Heart left ventricle (tissue), 16 donors: Measurements from ENCODE around the gene ERO1A. TPM values are rescaled to one million over a fixed set of nuclear protein-coding genes. Genes with fewer than 3 reads are reported as not detected.
A peak's percentile ranks its signal among the peaks of the same experiment; 100 is the strongest.

ENCODE experiments used
- ATAC-seq, 4 donors: fragments of 200-7000 bp; cut with Tn5 transposase; one replicate each; pipeline ENCODE4 v1.9.1; 2020 to 2022; ENCODE audit warnings: moderate library complexity in 4 of 4, mild to moderate bottlenecking in 3 of 4, moderate number of reproducible peaks in 1 of 4
- DNase-seq, 5 donors: peaks; one replicate each; pipeline ENCODE4 v3.0.0-alpha.2; 2020
- H3K27ac ChIP-seq, 12 donors: fragments of 200-600 bp; sonication (generic) in 4 of 12; one replicate each; pipeline versions ENCODE4 v1.5.0 to v1.8.0; 2016 to 2022; ENCODE audit warnings: mild to moderate bottlenecking in 2 of 12
- H3K27me3 ChIP-seq, 9 donors: fragments of 200-600 bp; sonication (generic) in 2 of 9; one replicate each; pipeline versions ENCODE4 v1.5.1 to v1.8.0; 2016 to 2022; ENCODE audit warnings: mild to moderate bottlenecking in 3 of 9
- H3K36me3 ChIP-seq, 9 donors: fragments of 200-600 bp; sonication (generic) in 2 of 9; one replicate each; pipeline versions ENCODE4 v1.5.0 to v1.8.0; 2018 to 2022; ENCODE audit warnings: mild to moderate bottlenecking in 2 of 9
- H3K4me1 ChIP-seq, 12 donors: fragments of 200-600 bp; sonication (generic) in 4 of 12; one replicate each; pipeline versions ENCODE4 v1.5.0 to v1.8.0; 2016 to 2022; ENCODE audit warnings: mild to moderate bottlenecking in 3 of 12
- H3K4me3 ChIP-seq, 12 donors: fragments of 200-600 bp; sonication (generic) in 4 of 12; one replicate each; pipeline versions ENCODE4 v1.5.0 to v1.8.0; 2017 to 2022; ENCODE audit warnings: mild to moderate bottlenecking in 9 of 12, moderate library complexity in 4 of 12
- H3K9me3 ChIP-seq, 12 donors: fragments of 200-600 bp; sonication (generic) in 4 of 12; one replicate each; pipeline versions ENCODE4 v1.5.0 to v1.8.0; 2016 to 2022; ENCODE audit warnings: mild to moderate bottlenecking in 1 of 12
- POLR2A ChIP-seq, 2 donors: fragments of 450-650 bp; IDR thresholded peaks; one replicate each; pipeline ENCODE4 v1.6.1; 2017; ENCODE audit warnings: antibody characterized with exemption in 2 of 2, mild to moderate bottlenecking in 2 of 2, moderate library complexity in 2 of 2
- WGBS, 4 donors: extraction: QIAGEN DNeasy Blood & Tissue Kit in 2 of 4; methylation state at CpG; one replicate each; pipeline versions ENCODE4 v1.1.5 to v1.1.7; 2013 to 2018; 5-methylcytosine and 5-hydroxymethylcytosine counted together
- intact Hi-C, 10 donors: fragments of 100-400 bp; cut with DNase I; formaldehyde crosslinking; loops; one replicate each; pipeline versions ENCODE4 v1.11.1 to v1.14.2; 2022
- polyA plus RNA-seq, 2 donors: library from polyadenylated mRNA; stranded (reverse); fragments of 200-250 nt; gene quantifications; one replicate each; pipeline ENCODE4 v1.2.3, GENCODE V29; 2013
- total RNA-seq, 9 donors: library from RNA; depleted of rRNA in 2 of 9; stranded (reverse); fragments of >200 nt in 2 of 9; fragmentation: NEBNext Ultra II Directional in 3 of 9; extraction: Animal tissue kit (Norgen Biotek cat#: 25700) in 3 of 9; gene quantifications; one replicate each; pipeline versions ENCODE4 v1.1.0 to v1.2.4, GENCODE V29; 2016 to 2023
- TF ChIP-seq, protein P1 (sequence below), 12 donors: fragments of 200-600 bp; sonication (generic) in 4 of 12; IDR thresholded peaks; one replicate each; pipeline versions ENCODE4 v1.5.0 to v1.8.0; 2018 to 2022; ENCODE audit warnings: antibody characterized with exemption in 12 of 12, mild to moderate bottlenecking in 5 of 12
- donor health status: ischemic (EF 13 %, LVEDD 7.1; RV severe dilation, severe dysfunction).
- donor health status: healthy with polysubstance abuse.
- donor health status: DM: no; HTN: yes; CAD: no.
- donor health status: DM: no; HTN: no; CAD: no.
- donor health status: ischemic (EF 25% LVEDD 6.9; RV normal size, moderate dysfunction).
- donor health status: ischemic (EF 25% LVEDD 5.7; RV mildly dilated, moderate dysfunction).
- donor health status: healthy.
- donor health status: DM: yes; HTN: yes; CAD: no.
- donor health status: ischemic (EF 35%, LVEDD 5.7; RV mildly dilated, moderate dysfunction).
- donor health status: nonischemic (EF 11% LVEDD 7.7; RV severe dilation, severe dysfunction).
- donor health status: DM: yes; HTN: yes; CAD: no.
- donor health status: PGD.
- donor health status: ischemic (EF 29% LVEDD 5.4; RV normal size, mild dysfunction).
- donor health status: nonischemic (EF 23%, LVEDD 6.1; RV moderate dilation, normal function).

Gene ERO1A
- total and polyA plus RNA-seq, 11 donors: 6.4 to 36.7 (median 16.3) TPM

DNA sequence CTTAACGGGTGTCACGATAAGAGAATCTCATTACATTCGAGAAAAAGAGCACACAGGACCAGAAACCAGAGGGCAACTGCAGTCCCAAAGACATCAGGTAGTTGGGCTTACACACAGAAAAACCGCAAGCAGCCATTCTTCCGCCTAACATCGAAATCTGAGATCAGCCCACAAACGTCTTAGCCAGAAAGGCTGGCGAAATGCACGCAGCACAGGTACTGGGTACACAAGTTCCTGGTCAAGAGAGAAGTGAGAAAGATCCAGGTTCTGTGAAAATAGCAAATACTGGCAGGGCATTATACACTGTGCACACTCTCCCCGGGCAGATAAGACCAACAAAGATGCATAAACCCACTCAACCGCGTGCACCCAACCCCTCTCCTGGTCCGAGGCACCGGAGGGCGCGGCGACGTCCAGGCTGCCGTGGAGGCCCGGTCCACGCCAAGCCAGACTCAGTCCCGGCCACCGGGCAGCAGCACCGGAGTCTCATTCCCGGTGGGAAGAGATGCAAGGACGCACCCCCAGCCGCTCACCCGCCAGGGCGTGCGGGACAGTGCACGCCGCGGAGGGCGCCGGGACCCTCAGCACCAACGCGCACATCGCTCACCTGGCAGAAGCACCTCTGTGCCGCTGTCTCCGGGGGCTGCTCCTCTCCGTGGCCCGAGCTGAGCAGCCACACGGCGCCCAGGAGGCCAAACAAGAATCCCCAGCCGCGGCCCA lies 437 bp downstream of the ERO1A start:
- no peaks in the 10 kb centered on the region for H3K9me3 ChIP-seq
- H3K27me3 ChIP-seq: no peaks in the 10 kb centered on the region
- TF ChIP-seq, protein P1, sequence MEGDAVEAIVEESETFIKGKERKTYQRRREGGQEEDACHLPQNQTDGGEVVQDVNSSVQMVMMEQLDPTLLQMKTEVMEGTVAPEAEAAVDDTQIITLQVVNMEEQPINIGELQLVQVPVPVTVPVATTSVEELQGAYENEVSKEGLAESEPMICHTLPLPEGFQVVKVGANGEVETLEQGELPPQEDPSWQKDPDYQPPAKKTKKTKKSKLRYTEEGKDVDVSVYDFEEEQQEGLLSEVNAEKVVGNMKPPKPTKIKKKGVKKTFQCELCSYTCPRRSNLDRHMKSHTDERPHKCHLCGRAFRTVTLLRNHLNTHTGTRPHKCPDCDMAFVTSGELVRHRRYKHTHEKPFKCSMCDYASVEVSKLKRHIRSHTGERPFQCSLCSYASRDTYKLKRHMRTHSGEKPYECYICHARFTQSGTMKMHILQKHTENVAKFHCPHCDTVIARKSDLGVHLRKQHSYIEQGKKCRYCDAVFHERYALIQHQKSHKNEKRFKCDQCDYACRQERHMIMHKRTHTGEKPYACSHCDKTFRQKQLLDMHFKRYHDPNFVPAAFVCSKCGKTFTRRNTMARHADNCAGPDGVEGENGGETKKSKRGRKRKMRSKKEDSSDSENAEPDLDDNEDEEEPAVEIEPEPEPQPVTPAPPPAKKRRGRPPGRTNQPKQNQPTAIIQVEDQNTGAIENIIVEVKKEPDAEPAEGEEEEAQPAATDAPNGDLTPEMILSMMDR (IDR thresholded peaks at IDR 0.05): no peak
- no peak for TF ChIP-seq POLR2A (IDR thresholded peaks at IDR 0.05)
- intact Hi-C loops: loop anchor here in 4 of 10 donors (5.0 to 10.0 kb wide), 2 partner anchors 140 to 143 kb away; partner anchors contain the start of genes GPR137C (in 4 of the 4) and TXNDC16 (in 4 of the 4)
- H3K4me3 ChIP-seq: peak overlapping the region; percentile 79 to 100 (median 94)
- H3K36me3 ChIP-seq: no peaks in the 10 kb centered on the region
- H3K4me1 ChIP-seq: peaks cover 0 to 54% (median 27%) of the 10 kb centered on the region in 12 donors
- peak; percentile 34 to 59 (median 38) for ATAC-seq
- peak in 4 of 5 donors; percentile 15 to 74 (median 42) for DNase-seq
- peak overlapping the region; percentile 95 to 99 (median 97) for H3K27ac ChIP-seq
- 0 to 1% (median 1%) methylated on average over 24 to 46 of the region's 46 CpGs for WGBS, 4 donors

DNA sequence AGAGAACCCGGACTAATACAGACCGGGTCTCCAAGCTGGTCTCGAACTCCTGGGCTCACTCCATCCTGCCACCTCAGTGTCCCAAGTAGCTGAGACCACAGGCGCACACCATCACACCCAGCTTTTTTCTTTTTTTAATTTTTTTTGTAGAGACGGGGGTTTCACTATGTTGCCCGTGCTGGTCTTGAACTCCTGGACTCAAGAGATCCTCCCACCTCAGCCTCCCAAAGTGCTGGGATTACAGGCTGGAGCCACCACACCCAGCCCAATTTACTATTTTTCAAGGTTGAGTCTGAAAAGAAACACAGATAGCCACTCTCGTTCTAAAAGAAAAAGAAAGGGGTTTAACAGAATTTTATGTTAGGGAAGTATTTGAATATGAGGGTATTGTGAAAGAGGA lies 1.8 kb downstream of the ERO1A start:
- Histone ChIP-seq H3K36me3 (no peaks in the 10 kb centered on the region), H3K4me1 (peaks cover 0 to 60% (median 27%) of the 10 kb centered on the region in 12 donors), H3K9me3 (no peaks in the 10 kb centered on the region), H3K4me3 (peak overlapping the region in 2 of 12 donors; percentile 99 to 100), H3K27ac (no peak overlapping the region), H3K27me3 (no peaks in the 10 kb centered on the region)
- no peak for DNase-seq
- no peak for ATAC-seq
- WGBS, 4 donors: 93 to 96% (median 96%) methylated on average over 7 of the region's 7 CpGs
- intact Hi-C loops: loop anchor here in 4 of 10 donors (5.0 to 10.0 kb wide), 2 partner anchors 139 to 141 kb away; partner anchors contain the start of genes GPR137C (in 4 of the 4) and TXNDC16 (in 4 of the 4)
- TF ChIP-seq, protein P1 (IDR thresholded peaks at IDR 0.05): no peak
- no peak for TF ChIP-seq POLR2A (IDR thresholded peaks at IDR 0.05)

DNA sequence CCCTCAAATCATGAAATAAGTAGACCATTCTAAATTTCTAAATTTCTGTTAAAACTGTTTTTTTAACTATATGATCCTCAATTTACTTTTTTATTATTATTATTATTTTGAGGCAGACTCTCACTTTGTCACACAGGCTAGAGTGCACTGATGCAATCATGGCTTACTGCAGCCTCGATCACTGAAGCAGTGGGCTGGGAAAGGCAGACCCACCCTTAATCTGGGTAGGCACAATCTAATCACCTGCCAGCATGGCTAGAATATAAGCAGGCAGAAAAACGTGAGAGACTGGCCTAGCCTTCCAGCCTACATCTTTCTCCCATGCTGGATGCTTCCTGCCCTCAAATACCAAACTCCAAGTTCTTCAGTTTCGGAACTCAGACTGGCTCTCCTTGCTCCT lies 2.3 kb downstream of the ERO1A start:
- WGBS, 4 donors: 71 to 77% (median 73%) methylated on average over 3 of the region's 3 CpGs
- Histone ChIP-seq H3K9me3 (no peaks in the 10 kb centered on the region), H3K27me3 (no peaks in the 10 kb centered on the region), H3K36me3 (no peaks in the 10 kb centered on the region), H3K4me1 (peaks cover 0 to 61% (median 27%) of the 10 kb centered on the region in 12 donors), H3K27ac (no peak overlapping the region), H3K4me3 (no peak overlapping the region)
- no peak for ATAC-seq
- intact Hi-C loops: loop anchor here in 4 of 10 donors (5.0 to 10.0 kb wide), 2 partner anchors 138 to 141 kb away; partner anchors contain the start of genes GPR137C (in 4 of the 4) and TXNDC16 (in 4 of the 4)
- TF ChIP-seq, protein P1 (IDR thresholded peaks at IDR 0.05): no peak
- no peak for TF ChIP-seq POLR2A (IDR thresholded peaks at IDR 0.05)
- no peak for DNase-seq

DNA sequence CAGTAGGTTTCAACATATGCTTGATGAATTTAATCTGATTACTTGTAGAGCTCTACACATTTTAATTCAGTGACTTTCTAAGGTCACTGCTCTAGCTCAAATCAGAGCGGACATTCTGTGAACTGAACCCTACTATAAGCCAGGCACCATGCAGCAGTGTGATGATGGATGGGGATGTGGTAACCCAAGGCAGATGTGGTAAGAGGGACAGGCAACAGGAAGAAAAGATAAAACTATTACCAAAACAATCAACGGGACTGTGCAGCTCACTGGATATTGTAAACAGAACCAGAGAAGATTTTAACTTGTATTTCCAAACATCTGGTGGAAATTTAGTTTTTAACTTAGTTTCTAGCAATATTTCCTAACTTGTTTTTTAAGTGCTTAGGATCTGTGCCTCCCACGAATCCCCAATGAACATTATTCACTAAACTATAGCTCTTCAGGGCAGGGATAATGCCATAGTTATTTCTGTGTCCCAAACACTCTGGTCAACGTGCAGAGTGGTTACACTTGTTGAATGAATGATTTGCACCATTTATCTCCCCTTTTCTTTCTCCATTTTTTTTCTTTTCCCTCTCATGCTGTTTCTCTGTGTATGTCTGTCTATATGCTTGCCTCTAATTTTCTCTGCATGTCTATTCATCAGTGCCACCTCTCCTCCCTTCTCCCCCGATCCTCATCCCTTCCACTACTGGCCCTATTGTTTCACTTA lies 3.0 kb downstream of the ERO1A start:
- no peaks in the 10 kb centered on the region for H3K36me3 ChIP-seq
- H3K27ac ChIP-seq: no peak overlapping the region
- ATAC-seq (no peak), DNase-seq (no peak)
- TF ChIP-seq, protein P1 (IDR thresholded peaks at IDR 0.05): no peak
- TF ChIP-seq POLR2A (IDR thresholded peaks at IDR 0.05): no peak
- WGBS, 4 donors: 73 to 74% (median 73%) methylated on average over 5 of the region's 5 CpGs
- peaks cover 0 to 61% (median 27%) of the 10 kb centered on the region in 12 donors for H3K4me1 ChIP-seq
- H3K27me3 ChIP-seq: no peaks in the 10 kb centered on the region
- no peak overlapping the region for H3K4me3 ChIP-seq
- H3K9me3 ChIP-seq: no peaks in the 10 kb centered on the region
- intact Hi-C loops: loop anchor here in 4 of 10 donors (5.0 to 10.0 kb wide), 2 partner anchors 138 to 140 kb away; partner anchors contain the start of genes GPR137C (in 4 of the 4) and TXNDC16 (in 4 of the 4)
